Measurements from ENCODE around the gene UBE2Q2.

DNA sequence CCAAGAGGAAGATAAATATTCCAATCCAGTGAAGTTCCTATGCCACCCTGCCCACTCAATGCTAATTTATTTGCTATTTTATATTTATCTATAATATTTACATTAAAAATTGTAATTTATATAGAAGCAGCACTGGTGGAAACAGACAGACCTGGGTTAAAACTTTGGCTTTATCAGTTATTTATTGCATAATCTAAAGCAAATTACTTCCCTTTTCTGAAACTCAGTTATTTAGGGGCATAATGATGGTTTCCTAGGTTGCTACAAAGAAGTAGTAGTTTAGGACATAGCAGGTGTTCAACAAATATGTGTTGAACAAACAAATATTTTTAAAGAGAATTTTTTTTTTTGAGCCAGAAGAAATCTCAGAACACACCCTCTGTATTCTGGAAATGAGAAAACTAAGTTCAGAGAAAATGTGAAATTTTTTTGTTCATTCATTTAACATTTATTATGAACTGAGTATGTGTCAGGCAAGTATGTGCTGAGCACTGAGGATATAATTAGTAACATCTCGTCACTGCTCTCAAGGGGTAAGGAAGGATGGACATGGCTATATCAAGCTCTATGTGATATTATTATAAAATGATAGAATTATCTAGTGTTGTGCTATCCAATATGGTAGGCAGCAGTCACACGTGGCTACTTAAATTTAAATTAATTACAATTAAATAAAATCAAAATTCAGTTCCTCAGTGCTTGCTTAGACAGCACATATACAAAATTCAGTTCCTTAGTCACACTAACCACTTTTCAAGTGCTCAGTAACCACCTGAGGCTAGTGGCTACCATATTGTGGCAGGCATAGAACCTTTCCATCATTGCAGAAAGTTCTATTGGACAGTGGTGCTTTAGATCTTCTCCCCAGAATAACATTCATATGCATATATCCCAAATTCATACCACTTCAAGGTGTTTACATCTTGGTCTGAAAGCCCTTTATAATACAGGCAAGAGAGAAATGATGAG is 7.0 kb upstream of the UBE2Q2 start:
- TF ChIP-seq EZH2phosphoT487 (IDR thresholded peaks at IDR 0.05; ENCODE audit: low read depth) = no peak
- TF ChIP-seq, protein P1, sequence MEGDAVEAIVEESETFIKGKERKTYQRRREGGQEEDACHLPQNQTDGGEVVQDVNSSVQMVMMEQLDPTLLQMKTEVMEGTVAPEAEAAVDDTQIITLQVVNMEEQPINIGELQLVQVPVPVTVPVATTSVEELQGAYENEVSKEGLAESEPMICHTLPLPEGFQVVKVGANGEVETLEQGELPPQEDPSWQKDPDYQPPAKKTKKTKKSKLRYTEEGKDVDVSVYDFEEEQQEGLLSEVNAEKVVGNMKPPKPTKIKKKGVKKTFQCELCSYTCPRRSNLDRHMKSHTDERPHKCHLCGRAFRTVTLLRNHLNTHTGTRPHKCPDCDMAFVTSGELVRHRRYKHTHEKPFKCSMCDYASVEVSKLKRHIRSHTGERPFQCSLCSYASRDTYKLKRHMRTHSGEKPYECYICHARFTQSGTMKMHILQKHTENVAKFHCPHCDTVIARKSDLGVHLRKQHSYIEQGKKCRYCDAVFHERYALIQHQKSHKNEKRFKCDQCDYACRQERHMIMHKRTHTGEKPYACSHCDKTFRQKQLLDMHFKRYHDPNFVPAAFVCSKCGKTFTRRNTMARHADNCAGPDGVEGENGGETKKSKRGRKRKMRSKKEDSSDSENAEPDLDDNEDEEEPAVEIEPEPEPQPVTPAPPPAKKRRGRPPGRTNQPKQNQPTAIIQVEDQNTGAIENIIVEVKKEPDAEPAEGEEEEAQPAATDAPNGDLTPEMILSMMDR (IDR thresholded peaks at IDR 0.05; ENCODE audit: low read depth, low read length) = no peak
